Superior temporal gyrus (tissue), 1 donor: ENCODE results near the gene FGF6.
"Not testable (repeated sequence)": the region's sequence is repeated elsewhere in the genome, so short reads cannot be mapped to it uniquely, and the experiment has no call there.

Experiments
- DNase-seq: peaks from one replicate; pipeline ENCODE4 v3.0.0-alpha.2; 2016; ENCODE audit errors: extremely low spot score

The FGF6 gene, protein sequence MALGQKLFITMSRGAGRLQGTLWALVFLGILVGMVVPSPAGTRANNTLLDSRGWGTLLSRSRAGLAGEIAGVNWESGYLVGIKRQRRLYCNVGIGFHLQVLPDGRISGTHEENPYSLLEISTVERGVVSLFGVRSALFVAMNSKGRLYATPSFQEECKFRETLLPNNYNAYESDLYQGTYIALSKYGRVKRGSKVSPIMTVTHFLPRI

DNA sequence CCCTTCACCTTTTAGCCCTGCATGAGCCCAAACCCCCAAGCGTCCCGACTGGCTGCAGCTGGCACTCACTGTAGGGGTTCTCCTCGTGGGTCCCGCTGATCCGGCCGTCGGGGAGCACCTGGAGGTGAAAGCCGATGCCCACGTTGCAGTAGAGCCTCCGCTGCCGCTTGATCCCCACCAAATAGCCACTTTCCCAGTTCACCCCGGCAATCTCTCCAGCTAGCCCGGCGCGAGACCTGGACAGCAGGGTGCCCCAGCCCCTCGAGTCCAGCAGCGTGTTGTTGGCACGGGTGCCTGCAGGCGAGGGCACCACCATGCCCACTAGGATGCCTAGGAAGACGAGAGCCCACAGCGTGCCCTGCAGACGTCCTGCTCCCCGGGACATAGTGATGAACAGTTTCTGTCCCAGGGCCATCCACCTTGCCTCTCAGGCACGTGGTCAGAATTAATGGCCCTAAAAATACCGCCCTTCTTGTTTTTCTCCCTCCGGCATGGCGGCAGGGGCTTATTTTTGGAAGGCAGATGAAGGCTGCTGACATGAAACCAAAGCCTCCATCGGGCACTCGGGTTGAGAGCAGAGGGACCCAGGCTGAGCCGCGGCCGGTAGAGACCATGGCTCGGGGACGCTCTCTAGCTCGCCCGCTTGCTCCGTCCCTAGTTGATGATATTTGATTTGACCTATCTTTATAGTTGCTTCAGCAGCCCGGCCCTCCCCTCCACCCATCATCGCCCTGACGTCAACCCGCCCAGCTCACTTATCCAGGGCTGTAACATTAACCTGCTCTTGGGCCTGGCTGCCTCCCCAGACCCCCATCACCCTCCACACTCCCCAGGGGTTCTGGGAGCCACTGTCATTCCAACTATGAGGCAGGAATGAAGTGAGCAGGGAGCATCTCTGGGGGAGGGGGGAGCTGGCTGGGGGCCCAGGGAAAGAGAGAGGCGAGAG is at the start of gene FGF6:
FGF6 (minus strand) TSS at position 660 of the 946 bp plus-strand sequence; CDS start at position 415, 245 bp downstream.
- no peak for DNase-seq

DNA sequence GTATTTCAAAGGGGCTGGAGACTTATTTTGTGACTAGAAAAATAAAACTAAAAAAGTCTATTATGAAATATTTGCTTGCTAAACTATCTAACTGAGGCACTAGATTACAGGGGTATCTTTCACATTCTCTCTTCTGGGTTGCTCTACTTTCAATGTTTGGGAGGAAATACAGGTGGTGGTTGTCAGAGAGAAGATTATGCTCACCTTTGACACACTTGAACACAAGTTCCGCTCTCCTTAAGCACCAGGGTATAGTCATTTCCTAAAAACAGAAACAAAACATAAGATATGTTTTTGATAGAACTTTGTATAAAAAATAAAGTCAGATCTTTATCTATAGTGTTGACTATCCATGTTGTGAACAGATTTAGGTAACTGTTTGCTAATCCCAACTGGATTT is 45.4 kb upstream of the FGF6 start:
- no peak for DNase-seq

DNA sequence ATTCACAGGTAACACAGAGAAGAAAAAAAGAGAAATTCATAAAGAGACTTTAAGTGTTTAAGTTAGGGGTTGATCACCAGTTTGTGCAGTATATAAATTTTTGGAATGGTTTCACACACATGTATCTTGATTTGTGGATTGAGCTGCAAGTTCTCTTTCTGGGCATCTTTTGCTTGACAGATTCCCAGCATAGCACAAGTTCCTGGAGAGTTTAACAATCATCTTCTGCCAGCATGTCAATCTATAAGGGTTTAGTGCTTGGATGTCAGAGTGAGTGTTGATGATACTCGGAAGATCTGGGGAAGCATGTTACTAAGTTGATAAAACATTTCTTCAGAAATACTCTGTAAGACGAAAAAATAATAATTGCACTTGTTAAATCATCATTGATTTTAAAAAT is 43.9 kb upstream of the FGF6 start:
- no peak for DNase-seq

DNA sequence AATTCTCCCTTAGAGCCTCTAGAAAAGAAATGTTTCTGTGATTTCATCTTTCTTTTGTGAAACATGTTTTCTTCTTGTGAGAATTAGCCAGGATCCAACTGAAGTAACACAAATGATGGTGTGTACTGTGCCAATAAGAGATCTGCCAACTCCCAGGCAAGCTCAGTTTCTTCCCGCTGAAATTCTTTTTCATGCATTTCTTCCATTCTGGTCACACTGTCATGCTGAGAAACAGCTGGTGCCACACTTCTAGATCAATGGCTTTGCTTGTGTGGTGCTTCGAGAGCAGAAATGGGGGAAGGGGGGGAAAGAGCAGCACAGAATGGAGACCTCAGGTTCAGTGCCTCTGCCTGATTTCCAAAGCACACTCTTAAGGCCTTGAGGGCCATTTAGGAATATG is 41.4 kb upstream of the FGF6 start:
- peak; percentile 64 for DNase-seq

DNA sequence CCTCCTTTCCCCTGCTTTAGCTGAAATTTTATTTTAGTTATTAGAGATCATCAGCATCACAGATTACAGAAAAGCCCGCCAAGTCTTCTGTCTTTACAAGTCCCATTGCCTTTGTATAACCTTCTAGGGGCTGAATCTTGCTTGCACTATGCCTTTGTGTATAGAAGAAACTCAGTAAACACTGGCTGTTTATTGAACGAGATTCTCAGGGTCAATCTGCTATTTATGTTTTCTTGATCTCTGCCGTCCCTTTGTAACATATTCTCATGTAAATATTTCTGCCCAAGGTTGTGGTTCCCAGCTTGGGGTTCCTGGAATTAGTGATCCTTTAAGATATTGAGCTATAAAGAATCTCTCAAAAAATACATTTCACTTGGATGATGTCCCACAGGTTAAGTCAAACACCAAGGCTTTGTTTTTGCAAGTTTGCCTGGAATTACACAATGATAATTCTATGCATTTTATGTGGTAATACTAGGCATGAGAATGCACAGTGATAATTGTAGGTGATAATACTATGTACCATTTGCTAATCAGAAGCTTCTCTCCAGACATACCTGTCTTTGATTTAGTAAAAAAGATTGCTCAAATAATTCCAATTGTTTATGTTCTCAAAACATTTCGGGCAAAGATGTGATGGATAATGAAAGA is 40.6 kb upstream of the FGF6 start:
- no peak for DNase-seq

DNA sequence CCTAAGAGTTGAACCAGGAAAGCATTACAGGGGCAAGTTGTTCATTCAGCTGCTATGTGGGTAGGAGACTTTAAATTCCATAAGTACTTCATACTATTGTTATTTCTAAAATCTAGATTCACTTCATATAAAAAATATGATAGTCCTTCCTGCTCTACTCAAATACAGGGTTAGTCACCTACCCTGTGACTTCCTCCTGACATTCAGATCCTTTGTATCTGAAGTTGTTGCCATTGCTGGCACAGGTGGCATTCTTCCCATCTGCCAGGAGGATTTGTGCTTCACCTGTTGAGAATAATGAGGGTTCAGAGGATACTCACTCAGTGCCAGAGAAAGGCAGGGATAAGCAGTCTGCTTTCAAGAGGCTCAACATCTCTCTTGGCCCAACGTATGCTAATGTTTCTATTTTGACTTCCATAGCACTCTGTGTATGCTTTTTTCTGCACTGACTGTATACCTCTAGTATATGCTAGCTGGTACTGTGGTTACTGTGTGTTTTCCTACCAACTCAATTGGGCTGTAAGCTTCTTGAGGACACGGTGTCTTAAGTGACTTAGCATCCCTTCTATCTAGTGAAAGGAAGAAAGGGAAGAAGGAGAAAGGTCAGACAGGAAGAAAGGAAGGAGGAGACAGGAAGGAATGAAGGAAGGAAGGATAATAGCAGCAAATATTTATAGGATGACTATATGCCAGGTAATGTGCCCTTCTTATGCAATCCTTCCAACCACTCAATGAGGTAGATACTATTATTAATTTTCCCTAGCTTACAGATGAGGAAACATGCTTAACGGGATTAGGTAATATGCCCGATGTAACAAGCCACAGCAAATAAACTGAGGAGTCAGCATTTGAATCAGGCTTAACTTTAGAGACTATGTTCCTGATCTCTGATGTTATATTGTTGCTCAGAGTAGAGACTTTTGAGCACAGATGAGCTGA is 38.5 kb upstream of the FGF6 start:
- no peak for DNase-seq

DNA sequence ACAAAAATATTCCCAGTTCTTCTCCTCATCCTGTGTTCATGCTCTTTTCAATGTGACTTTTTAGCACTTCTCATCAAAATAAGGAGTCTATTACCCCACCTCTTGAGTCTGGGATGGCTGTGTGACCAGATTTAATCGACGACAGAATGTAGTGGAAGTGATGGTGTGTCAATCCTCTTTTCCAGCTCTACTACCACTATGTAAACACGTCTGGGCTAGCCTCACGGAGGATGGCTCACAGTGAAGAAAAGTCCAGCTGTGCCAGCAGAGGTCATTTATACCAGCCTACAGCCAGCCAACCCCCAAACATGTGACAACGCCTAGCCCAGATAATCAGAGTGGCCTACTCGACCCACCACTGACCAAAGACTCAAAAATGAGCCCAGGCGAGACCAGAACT is 37.3 kb upstream of the FGF6 start:
- no peak for DNase-seq

DNA sequence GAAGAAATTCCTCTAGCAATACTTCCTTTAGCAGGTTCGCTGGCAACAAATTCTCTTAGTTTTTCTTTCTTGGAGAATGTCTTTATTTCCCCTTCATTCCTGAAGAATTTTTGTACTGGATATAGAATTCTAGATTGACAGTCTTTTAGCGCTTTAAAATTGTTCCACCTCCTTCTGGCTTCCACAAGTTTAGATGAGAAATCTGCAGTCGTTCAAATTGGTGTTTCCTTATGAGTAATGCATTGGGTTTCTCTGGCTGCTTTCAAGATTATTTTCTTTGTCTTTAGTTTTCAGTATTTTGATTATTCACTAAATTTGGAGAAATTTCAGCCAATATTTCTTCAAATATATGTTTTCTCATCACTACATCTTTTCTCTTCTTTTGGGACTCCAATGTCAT is 33.3 kb upstream of the FGF6 start:
- DNase-seq = no peak

DNA sequence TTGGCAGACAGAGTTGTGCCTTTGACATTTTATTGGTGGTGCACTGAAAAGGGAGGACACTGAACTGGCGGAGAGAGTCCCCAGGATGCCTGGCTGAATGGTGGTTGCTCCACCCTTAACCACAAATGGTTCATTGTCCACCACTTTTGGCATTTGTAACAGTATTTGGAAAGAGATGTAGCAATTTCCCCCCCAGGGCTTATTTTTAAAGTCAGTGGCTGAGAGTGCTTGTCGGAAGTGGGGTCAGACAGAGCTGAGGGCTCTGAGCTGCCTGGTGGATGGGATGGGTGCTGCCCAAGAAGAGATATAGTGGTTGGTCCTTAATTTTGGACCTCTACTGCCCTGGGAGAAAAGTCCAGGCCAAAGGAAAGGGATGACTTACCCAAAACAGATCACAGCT is 31.5 kb upstream of the FGF6 start:
- no peak for DNase-seq

DNA sequence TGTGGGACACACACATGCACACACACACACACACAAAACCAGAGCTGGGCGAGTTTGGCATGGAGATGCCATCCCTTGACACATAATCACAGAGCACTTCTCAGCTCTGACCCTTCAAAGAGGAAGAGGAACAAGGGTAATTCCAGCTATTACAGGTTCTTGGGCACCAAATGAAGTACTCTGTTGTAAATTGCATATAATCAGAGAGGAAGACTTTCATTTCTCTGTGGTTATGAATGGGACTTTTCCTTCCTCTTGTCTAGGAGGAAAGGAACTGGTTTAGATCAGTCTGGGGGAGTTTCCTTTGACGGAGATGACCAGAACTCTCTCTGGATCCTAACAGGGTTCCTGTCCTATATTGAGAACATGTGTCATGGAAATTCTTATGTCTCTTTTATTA is 26.4 kb upstream of the FGF6 start:
- no peak for DNase-seq

DNA sequence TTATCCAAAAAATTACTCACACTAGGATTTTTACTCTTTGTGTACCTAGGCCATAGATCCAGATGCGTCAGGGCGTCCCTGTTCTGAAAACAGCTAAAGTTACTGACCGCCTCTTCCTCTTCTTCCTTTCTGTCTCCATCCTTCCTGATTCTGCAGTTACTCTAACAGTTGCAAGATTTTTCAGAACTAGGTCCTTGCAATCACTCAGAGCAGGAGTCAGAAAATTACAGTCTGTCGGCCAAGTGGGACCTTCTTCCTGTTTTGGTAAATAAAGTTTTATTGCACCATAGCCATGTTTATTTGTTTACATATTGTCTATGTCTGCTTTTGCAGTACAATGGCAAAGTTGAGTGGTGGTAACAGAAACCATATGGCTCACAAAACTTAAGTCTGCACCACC is 25.6 kb upstream of the FGF6 start:
- DNase-seq = no peak

DNA sequence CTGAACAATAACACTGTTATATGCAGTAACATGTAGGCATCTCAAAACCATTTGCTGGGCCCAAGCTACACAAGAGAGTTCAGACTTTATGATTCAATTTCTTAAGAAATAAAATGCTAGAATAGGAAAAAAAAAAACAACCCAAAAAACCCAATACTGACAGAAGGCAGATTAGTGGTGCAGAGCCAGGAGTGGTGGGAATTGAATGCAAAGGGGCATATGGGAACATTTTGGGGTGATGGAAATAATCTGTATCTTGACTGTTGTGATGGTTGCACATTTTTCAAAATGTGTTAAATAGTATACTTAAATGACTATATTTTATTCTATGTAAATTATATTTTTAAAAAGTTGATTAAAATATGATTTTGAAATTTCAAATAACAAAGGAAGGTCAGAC is 23.4 kb upstream of the FGF6 start:
- no peak for DNase-seq

DNA sequence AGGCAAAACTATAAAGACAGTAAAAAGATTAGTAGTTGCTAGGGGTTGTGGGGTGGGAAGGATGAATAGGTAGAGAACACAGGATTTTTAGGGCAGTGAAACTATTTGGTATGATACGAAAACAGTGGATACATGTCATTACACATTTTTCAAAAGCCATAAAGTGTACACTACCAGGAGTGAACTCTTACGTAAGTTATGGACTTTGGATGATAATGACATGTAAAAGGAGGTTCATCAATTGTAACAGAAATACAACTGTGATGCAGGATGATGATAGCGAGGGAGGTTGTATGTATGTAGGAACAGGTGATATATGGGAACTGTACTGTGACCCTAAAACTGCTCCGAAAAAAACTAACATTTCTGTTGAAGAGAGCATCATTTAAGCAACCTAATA is 15.1 kb upstream of the FGF6 start:
- DNase-seq = no peak

DNA sequence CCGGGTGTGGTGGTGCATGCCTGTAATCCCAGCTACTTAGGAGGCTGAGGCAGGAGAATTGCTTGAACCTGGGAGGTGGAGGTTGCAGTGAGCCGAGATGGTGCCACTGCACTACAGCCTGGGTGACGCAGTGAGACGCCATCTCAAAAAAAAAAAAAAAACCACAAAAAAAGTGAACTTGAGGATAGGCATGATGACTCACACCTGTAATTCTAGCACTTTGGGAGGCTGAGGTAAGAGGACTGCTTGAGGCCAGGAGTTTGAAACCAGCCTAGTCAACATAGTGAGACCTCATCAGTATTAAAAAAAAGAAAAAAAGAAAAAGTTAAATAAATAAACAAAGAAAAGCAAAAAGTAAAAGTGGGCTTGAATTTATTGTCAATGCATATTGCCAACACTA is 10.2 kb upstream of the FGF6 start:
- DNase-seq = not testable (repeated sequence)

DNA sequence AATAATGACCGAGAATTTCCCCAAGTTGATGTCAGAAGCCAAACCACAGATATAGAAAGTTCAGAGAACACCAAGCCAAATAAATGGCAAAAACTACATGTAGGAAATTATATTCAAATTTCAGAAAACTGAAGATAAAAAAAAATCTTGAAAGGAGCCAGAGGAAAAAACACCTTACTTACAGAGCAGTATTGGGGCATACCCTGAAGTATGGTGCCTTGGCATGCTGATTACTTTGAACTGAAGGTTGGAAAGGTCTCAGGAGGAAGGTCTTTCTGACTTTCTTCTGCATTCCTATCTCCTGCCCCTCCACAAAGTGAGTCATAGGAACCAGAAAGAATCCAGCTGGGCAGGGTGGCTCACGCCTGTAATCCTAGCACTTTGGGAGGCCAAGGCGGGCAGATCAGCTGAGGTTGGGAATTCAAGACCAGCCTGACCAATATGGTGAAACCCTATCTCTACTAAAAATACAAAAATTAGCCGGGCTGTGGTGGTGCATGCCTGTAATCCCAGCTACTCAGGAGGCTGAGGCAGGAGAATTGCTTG is 8.8 kb upstream of the FGF6 start:
- no peak for DNase-seq

DNA sequence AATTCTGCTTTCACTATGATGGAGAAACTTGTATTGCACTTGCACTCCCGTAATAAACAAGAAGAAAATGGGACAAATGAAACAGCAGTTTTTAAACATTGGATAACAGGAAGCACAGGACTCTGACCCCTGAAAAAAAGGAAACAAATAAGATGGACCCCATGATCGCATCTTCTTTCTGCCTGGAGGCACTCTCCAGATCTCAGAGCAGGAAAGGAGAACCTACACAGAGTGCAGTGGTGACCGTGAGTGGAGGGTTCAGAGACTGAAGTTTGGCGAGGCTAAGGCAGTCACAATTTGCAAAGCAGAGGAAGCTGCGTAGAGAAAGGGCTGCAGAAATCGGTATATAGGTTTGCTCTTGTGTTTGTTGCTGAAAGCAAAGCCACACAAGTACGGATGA is 6.1 kb upstream of the FGF6 start:
- no peak for DNase-seq

DNA sequence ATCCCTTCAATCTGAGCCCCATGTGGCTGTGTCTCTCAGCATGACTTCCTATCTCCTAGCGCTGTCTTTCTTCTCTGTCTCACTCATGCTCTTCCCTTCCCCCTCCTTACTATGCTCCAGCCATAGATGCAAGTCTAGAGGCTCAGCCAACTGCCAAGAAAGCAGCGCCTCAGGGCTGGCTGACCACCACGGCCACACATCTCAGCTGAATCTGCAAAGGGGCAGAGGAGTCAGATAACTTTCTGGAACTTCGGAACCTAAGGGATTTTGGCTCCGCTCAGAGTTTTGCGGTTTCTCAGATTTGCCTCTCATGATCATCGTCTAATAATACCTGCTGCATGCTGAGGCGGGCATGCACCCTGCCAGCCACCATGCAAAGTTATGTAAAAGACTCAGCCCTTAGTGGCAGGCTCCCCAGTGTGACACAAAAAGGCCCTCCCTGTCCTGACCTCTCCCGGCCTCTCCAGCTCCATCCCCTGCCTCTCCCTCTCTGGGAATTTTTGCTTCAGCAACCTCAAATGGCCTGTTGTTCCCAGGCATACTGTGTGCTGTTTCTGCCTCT is 5.0 kb upstream of the FGF6 start:
- DNase-seq = no peak

DNA sequence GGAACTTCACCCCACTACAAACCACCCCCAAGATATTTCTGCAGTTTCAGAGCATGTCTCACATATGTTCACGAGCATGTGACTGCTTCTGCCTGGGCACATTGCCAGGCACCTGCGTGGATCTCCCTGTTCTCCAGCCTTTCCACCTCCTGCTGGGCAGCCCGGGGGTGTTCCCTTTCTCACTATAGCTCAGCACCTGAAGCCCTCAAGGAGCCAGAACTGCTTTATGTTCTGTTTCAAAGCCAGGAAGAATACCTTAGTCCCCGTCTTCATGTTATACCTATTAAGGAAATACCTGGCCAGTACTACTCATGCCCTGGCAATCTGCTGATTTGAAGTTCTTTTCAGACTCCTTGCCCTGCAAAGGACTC is 4.2 kb upstream of the FGF6 start:
- no peak for DNase-seq

DNA sequence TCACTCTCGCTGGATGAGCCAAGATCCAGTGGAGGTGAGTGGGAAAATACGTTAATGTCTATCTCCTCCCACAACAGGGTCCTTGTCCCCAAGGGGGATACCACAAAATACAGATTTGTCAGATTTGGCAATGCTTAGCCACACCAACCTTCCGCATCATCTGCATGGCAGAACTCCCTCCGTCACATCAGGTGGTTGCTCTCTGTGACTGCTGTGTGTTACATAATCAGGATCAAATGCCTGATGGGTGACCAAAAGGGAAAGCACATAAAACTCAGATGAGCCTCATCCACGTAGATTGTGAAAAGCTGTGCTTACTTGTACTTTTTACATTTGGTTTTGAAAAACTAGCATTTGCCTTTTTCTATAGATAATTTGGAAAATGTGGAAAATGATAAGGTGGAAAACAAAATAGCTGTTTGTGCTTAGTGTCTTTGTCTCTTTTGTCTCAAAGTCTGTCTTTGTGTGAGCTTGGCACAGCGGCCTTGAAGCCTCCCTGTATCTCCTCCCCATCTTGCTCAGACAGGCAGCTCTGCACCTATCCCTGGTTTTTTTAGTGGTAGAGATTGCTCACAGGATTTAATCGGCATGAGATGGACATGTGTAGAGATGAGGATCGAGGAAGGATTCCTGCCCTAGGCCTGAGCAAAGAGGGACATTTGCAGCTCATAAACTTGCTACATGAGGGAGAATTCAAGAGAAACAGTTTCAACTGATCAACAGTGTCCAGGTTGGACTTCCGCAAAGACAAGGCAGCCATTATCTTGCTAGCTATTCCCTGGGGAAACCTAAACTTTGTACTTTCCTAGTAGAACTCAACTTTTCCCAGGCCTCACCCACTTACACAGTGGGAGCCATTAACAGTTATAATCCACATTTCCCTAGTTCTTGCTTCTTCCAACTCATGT is 3.6 kb upstream of the FGF6 start:
- DNase-seq = peak; percentile 17

DNA sequence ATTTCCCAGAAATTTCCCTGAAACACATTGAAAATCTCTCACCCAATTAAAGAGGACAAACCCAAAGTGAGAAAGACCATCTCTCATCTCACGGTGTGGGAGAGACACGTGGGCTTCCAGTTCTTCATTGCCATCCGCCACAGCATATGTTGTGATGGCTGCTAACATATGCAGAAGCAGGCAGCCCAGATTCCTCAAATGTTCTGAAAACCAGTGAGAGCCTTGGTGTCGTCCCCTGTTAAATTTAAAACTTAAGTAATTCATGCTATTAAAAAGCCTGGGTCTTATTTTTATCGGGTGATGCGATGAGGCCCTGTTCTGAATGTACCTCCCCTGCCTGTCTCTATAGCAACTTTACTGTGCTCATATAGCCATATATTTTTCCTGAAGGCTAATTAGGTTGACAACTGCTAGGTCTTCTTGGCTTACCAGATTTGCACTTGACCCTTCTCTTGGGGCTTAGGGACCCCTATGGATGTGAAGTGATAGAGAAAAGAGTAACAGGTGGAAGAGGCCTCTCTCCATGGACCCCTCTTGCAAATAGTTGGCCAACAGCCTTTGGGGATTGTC is 2.8 kb upstream of the FGF6 start:
- peak; percentile 33 for DNase-seq
